HG02763 (cell line): ENCODE data around the gene LIMK1.

Source experiments
- ATAC-seq: cut with Tn5 transposase; IDR thresholded peaks from one replicate; pipeline ENCODE4 v1.9.1; 2021; ENCODE audit warnings: mild to moderate bottlenecking, moderate library complexity; ENCODE audit not compliant: unreplicated experiment

LIMK1 gene

DNA sequence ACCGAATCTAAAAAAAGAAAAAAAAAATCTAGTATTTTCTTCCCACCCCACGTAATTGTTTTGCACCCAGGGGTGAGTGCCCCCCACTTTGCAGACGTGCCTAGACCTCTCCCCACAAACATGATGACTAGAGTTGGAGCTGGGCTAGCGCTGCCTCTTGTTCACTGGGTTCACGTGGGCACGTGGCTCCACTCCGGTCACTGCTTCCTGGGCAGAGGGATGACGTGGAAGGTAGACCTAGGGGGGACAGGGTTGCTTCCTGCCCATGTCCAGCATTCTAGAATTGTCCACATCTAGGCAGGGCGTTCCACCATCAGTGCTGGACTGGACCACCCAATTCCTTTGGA lies 861 bp upstream of the LIMK1 start:
- ATAC-seq, result no peak

- peak; percentile 33 for ATAC-seq
These were observed 521 bp downstream of the LIMK1 start for GRCh38 chr7:74083928-74084721.

GRCh38 chr7:74084722-74085578 lies 1.3 kb downstream of the LIMK1 start:
- ATAC-seq, result no peak

DNA sequence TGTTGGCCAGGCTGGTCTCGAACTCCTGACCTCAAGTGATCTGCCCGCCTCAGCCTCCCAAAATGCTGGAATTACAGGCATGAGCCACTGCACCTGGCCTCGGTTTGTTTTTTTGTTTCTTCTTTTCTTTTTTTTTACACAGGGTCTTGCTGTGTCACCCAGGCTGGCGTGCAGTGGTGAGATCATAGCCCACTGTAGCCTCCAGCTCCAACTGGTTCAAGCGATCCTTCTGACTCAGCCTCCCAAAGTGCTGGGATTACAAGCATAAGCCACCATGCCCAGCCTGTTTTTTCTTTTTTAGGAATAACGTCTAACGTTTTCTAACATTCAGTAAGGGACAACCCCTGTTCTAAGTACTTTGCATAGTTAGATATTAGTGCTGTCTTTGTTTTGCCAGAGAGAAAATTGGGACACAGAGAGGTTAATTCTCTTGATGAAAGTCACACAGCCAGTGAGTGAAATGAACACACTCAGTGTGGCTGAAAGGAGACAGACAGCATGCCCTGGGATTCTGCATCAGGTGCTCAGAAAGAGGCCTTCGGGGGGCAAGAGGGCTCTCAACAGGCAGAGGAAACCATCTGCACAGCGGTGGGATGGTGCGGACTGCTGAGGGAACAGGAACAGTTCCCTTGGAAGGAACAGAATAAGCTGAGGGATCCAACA lies 4.3 kb downstream of the LIMK1 start:
- ATAC-seq, result no peak

- ATAC-seq, result no peak
These were observed 8.8 kb downstream of the LIMK1 start for GRCh38 chr7:74092321-74092963.

- ATAC-seq, result peak; percentile 62
These were observed 9.4 kb downstream of the LIMK1 start for GRCh38 chr7:74092964-74093471.

DNA sequence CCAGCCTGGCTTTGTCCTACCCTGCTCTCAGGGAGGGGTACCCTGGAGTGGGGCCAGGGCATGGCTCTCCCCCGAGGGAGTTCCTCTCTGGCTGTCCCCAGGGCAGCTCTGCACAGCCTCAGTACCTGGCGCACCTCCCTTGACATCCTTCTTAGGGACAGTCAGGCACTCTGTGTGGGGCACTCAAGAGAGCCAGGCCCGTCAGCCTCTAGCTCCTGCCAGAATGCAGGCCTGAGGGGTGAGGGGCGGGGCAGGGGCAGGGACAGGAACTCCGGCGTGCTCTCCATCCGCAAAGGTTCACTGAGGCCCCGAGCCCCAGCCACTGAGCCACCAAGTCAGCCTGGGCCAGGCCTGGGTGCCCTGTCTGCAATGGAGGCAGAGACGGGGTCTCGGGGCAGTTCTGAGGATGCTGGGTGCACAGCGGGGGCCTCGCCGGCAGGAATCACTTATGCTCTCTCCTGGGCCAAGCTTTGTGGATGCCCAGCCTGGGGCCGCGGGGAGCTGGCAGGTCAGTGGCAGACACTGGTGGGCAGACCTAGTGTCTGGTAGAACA lies 10.1 kb downstream of the LIMK1 start:
- ATAC-seq, result peak; percentile 4

GRCh38 chr7:74094224-74095101 lies 10.9 kb downstream of the LIMK1 start:
- ATAC-seq, result peak; percentile 46

DNA sequence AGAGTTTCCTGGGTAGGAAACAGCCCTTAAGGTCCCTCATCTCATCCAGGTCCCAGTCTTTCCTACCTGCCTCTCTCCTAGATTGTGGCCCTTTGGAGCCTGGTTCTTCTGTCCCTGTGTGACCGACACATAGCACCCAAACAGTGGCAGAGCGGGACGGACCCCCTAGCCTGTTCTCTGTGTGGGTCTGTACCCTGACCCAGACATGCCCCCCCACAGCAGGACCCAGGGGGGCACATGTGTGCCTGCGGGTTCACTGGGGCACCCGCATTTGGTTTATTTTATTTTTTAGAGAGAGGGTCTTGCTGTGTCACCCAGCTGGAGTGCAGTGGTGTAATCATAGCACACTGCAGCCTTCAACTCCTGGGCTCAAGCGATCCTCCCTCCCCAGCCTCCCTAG lies 11.5 kb downstream of the LIMK1 start:
- ATAC-seq, result no peak

DNA sequence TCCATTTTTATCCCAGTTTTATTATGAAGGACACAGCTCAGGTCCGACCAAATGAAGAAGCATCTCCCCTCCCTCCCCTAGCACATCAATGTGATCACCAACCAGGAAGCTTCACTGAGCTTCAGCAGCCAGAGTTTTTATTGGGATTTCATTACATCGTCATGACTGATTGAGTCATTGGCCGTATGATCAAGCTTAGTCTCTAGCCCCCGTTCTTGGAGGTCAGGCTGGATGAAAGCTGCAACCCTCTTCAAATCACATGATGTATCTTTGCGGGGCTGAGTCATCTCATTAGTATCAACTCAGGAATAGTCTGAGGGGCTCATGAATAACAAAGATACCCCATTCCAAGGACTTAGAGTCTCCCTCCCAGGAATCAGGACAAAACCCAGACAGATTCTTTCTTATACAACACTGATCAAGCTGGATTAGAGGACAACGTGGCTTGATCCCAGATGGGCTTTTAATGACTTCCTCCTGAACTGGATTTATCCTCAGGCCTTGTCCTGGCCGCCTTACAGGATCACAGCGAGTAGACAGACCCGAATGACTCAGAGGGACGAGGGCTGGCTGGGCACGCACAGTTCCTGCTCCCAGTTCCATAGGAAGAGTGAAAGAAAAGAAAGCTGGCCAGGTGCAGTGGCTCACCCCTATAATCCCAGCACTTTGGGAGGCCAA lies 14.5 kb downstream of the LIMK1 start:
- no peak for ATAC-seq

GRCh38 chr7:74099031-74099430 lies 15.4 kb downstream of the LIMK1 start:
- ATAC-seq, result no peak

GRCh38 chr7:74101061-74101681 lies 17.6 kb downstream of the LIMK1 start:
- peak; percentile 93 for ATAC-seq

DNA sequence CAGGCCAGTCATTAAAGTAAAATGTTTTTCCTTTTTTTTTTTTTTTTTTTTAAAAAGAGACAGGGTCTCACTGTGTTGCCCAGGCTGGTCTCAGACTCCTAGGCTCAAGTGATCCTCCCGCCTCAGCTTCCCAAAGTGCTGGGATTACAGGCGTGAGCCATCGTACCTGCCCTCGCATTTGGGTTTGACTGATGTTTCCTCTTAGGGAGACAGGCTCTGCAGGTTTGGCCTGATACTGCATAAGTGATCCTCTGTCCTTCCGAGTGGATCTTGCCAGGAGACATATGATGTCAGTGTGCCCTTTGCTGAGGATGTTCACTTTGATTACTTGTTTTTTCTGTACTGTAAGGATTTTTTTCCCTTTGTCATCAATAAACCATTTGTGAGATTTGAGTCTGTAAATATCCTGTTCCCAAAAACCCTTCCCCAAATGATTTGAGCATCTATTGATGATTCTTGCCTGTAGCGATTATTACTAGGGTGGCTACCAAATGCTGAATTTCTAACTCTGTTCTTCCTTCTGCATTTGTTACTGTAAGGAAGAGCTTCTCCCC lies 19.7 kb downstream of the LIMK1 start:
- no peak for ATAC-seq

- ATAC-seq, result no peak
These were observed 21.1 kb downstream of the LIMK1 start for GRCh38 chr7:74104702-74105101.

- no peak for ATAC-seq
These were observed 22.4 kb downstream of the LIMK1 start for GRCh38 chr7:74105992-74106391.

- no peak for ATAC-seq
These were observed 23.2 kb downstream of the LIMK1 start for GRCh38 chr7:74106846-74107245.

- no peak for ATAC-seq
These were observed 31.7 kb downstream of the LIMK1 start for GRCh38 chr7:74115326-74115725.

DNA sequence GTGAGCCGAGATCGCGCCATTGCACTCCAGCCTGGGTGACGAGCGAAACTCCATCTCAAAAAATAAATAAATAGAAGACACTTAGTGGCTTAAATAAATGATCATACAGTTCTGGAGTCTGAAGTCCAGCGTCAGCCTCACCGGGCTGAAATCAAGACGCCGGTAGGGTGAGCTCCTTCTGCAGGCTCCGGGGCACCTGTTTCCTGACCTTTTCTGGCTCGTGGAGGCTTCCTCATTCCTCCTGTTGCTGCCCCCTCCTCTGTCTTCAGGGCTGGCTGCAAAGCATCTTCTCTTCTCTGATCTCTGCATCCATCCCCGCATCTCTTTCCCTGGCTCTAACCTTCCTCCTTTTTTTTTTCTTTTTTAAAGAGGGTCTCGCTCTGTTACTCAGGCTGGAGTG lies 32.8 kb downstream of the LIMK1 start:
- no peak for ATAC-seq
